Measurements from ENCODE around the gene CCDC78. TPM values are rescaled to one million over a fixed set of nuclear protein-coding genes. Genes with fewer than 3 reads are reported as not detected.

The CCDC78 gene
- total and polyA plus RNA-seq, 2 of the 4 experiments (the other 2 are of a cell fraction), result 0.54 to 4.6 TPM

DNA sequence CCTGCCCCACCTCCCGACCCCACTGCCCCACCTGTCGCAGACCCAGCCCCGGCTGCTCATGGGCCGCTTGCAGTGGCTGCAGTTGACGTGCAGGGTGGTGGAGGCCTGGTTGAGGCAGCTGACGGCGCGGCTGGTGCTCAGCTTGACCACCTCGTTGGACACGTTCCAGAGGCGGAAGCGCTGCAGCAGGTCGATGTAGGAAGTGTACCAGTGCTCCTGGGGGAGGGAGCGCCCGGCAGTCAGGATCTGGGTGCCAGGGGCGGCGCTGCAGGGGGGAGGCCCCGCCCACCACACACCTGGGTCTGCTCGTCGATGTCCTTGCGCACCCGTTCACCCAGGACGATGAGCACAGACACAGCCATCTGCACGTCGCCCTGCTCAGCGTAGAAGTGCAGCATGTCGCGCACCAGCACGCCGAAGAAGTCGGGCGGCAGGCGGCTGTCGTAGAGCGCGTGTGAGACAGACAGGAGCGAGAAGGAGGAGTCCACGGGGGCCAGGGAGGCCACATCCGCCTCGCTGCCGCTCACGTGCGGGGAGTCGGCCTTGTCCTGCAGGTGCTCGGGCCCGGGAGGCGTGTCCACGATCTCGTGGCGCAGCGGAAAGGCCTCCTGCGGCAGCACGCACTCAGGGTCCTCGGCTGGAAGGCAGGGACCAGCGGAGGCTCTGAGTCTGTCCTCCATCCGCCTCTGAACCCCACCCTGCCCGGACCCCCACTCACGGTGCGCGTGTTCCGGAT, 41.1 kb downstream of the CCDC78 start:
- ATAC-seq (ENCODE audit: low read depth), result no peak
- Histone ChIP-seq H2AK9ac (replicated peaks; ENCODE audit: low read depth, low read length, poor library complexity) (peak overlapping the region; percentile 50), H2BK5ac (ENCODE audit: low read depth, low read length, poor library complexity, severe bottlenecking) (no peak overlapping the region), H3K4me3 (ENCODE audit: insufficient read depth, low read depth, low read length) (no peak overlapping the region), H3K9me1 (ENCODE audit: insufficient read depth, low read length) (peaks cover 13% of the 10 kb centered on the region), H3K9ac (ENCODE audit: low read depth, low read length) (no peak overlapping the region), H3K36me3 (ENCODE audit: control insufficient read depth, insufficient read depth, low read length) (peaks cover 41% of the 10 kb centered on the region), H4K8ac (ENCODE audit: low read depth in 2 of 2, low read length in 2 of 2) (no peak overlapping the region; a peak in 1 of 4 replicates), H3K18ac (ENCODE audit: low read depth, low read length) (no peak overlapping the region), H3K4me1 (ENCODE audit: control insufficient read depth, insufficient read depth, low read length) (peaks cover 30% of the 10 kb centered on the region), H4K5ac (ENCODE audit: low read depth, low read length) (no peak overlapping the region), H2BK120ac (ENCODE audit: low read depth, low read length) (no peak overlapping the region), H2AFZ (replicated peaks; ENCODE audit: low read length, poor library complexity) (peak overlapping the region; percentile 40), H3K4ac (ENCODE audit: low read depth, low read length) (no peak overlapping the region), H3K27me3 (ENCODE audit: control insufficient read depth, insufficient read depth, low read length) (no peaks in the 10 kb centered on the region), H3K23ac (ENCODE audit: low read depth, low read length) (no peak overlapping the region), H4K20me1 (ENCODE audit: insufficient read depth, low read length) (peaks cover 32% of the 10 kb centered on the region), H4K91ac (ENCODE audit: insufficient read depth, low read depth, low read length) (no peak overlapping the region), H3K9me3 (ENCODE audit: control insufficient read depth, insufficient read depth, low read length) (no peaks in the 10 kb centered on the region), H3K14ac (replicated peaks; ENCODE audit: low read depth, low read length) (no peak overlapping the region), H3K79me1 (ENCODE audit: low read depth in 1 of 2, low read length in 2 of 2) (peaks cover 19 to 64% of the 10 kb centered on the region in 2 experiments), H3K27ac (ENCODE audit: insufficient read depth, low read length) (no peak overlapping the region), H2BK15ac (ENCODE audit: low read depth, low read length) (no peak overlapping the region), H3K56ac (ENCODE audit: extremely low read depth, insufficient read depth, low read length) (no peak overlapping the region), H3K4me2 (ENCODE audit: low read depth, low read length) (no peak overlapping the region), H2AK5ac (ENCODE audit: low read depth, low read length) (no peak overlapping the region), H2BK20ac (ENCODE audit: low read depth, low read length) (no peak overlapping the region)
- no peak for TF ChIP-seq NFE2L2 (IDR thresholded peaks at IDR 0.05; ENCODE audit: low read depth, low read length)
- no peak for TF ChIP-seq BHLHE40 (IDR thresholded peaks at IDR 0.05; ENCODE audit: low read depth, low read length)
- TF ChIP-seq MAZ (IDR thresholded peaks at IDR 0.05; ENCODE audit: borderline replicate concordance, low read depth, low read length), result no peak
- no peak for TF ChIP-seq MXI1 (IDR thresholded peaks at IDR 0.05; ENCODE audit: borderline replicate concordance, low read depth, low read length)
- TF ChIP-seq, protein P1, sequence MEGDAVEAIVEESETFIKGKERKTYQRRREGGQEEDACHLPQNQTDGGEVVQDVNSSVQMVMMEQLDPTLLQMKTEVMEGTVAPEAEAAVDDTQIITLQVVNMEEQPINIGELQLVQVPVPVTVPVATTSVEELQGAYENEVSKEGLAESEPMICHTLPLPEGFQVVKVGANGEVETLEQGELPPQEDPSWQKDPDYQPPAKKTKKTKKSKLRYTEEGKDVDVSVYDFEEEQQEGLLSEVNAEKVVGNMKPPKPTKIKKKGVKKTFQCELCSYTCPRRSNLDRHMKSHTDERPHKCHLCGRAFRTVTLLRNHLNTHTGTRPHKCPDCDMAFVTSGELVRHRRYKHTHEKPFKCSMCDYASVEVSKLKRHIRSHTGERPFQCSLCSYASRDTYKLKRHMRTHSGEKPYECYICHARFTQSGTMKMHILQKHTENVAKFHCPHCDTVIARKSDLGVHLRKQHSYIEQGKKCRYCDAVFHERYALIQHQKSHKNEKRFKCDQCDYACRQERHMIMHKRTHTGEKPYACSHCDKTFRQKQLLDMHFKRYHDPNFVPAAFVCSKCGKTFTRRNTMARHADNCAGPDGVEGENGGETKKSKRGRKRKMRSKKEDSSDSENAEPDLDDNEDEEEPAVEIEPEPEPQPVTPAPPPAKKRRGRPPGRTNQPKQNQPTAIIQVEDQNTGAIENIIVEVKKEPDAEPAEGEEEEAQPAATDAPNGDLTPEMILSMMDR (conservative IDR thresholded peaks at IDR 0.05; ENCODE audit: low read depth, low read length), result no peak
- no peak for TF ChIP-seq RCOR1 (IDR thresholded peaks at IDR 0.05; ENCODE audit: insufficient replicate concordance, low read length)
- TF ChIP-seq MAFK (IDR thresholded peaks at IDR 0.05; ENCODE audit: low read depth, low read length), result no peak
- no peak for TF ChIP-seq POLR2A (IDR thresholded peaks at IDR 0.05; ENCODE audit: low read depth, low read length)
- TF ChIP-seq SMC3 (IDR thresholded peaks at IDR 0.05; ENCODE audit: low read depth, low read length), result no peak
- TF ChIP-seq, protein P2, sequence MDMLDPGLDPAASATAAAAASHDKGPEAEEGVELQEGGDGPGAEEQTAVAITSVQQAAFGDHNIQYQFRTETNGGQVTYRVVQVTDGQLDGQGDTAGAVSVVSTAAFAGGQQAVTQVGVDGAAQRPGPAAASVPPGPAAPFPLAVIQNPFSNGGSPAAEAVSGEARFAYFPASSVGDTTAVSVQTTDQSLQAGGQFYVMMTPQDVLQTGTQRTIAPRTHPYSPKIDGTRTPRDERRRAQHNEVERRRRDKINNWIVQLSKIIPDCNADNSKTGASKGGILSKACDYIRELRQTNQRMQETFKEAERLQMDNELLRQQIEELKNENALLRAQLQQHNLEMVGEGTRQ (IDR thresholded peaks at IDR 0.05; ENCODE audit: low read depth, low read length), result no peak
- TF ChIP-seq RAD21 (IDR thresholded peaks at IDR 0.05; ENCODE audit: low read length), result no peak
- no peak for TF ChIP-seq RFX5 (IDR thresholded peaks at IDR 0.05; ENCODE audit: low read depth, low read length)
- TF ChIP-seq CEBPB (IDR thresholded peaks at IDR 0.05; ENCODE audit: low read depth, low read length), result no peak
- TF ChIP-seq, protein P3, sequence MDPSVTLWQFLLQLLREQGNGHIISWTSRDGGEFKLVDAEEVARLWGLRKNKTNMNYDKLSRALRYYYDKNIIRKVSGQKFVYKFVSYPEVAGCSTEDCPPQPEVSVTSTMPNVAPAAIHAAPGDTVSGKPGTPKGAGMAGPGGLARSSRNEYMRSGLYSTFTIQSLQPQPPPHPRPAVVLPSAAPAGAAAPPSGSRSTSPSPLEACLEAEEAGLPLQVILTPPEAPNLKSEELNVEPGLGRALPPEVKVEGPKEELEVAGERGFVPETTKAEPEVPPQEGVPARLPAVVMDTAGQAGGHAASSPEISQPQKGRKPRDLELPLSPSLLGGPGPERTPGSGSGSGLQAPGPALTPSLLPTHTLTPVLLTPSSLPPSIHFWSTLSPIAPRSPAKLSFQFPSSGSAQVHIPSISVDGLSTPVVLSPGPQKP (IDR thresholded peaks at IDR 0.05; ENCODE audit: borderline replicate concordance, low read depth, low read length), result no peak
- no peak for TF ChIP-seq CHD1 (IDR thresholded peaks at IDR 0.05; ENCODE audit: low read depth, low read length)
- TF ChIP-seq FOS (IDR thresholded peaks at IDR 0.05; ENCODE audit: low read depth, low read length), result no peak
- CTCF ChIA-PET, result no interaction called here
- 98% methylated on average over 44 of the region's 61 CpGs; no CpG with 5 or more reads in 1 of the 2 experiments for WGBS, 2 experiments (ENCODE audit: extremely low coverage in 2 of 2, insufficient read length in 1 of 2)
- no TSS peak for BruUV-seq (replicated peaks)
- dilution Hi-C loops (cut with HindIII; ENCODE audit: low sequenced_read_pairs, unreplicated experiment) (no loop called here), intact Hi-C loops (cut with micrococcal nuclease) (no loop called here), in situ Hi-C loops (cut with MboI; ENCODE audit: low sequenced_read_pairs) (no loop called here)
- DNase-seq, result no peak
- POLR2A ChIA-PET (ENCODE audit: unreplicated experiment), result no interaction called here

Measured in IMR-90 (cell line).